ENCODE data around the gene TM4SF1.

Gene TM4SF1

GRCh38 chr3:149376718-149377407, 586 bp downstream of the TM4SF1 start:
- peak overlapping the region; percentile 91 for H3K27ac ChIP-seq
- DNase-seq (ENCODE audit: low read depth, low spot score): no peak

- DNase-seq (ENCODE audit: low read depth, low spot score): no peak
- H3K27ac ChIP-seq: peak overlapping the region; percentile 91
These were observed 1.8 kb downstream of the TM4SF1 start for GRCh38 chr3:149375501-149376196.

- DNase-seq (ENCODE audit: low read depth, low spot score): no peak
- H3K27ac ChIP-seq: peak overlapping the region; percentile 91
These were observed 2.5 kb downstream of the TM4SF1 start for GRCh38 chr3:149374793-149375500.

DNA sequence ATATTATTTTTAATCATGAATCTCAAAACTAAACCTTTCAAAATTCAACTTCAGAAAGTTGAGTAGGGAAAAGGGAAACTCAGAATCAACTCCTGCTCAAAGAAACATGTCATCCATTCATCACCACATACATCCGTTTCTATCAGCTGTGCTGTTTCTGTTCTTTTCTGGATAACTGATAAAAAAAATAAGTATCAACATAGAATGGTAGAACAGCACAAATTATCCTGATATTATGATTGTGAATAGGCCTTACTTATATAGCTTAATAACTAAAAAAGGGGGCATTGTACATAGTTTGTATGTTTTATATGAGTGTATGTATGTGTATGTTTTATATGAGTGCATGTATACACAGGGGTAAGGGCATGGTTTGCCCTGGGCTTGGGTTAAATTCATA, 3.1 kb downstream of the TM4SF1 start:
- DNase-seq (ENCODE audit: low read depth, low spot score): no peak
- peak overlapping the region; percentile 91 for H3K27ac ChIP-seq

- H3K27ac ChIP-seq: peak overlapping the region; percentile 91
- DNase-seq (ENCODE audit: low read depth, low spot score): no peak
These were observed 4.0 kb downstream of the TM4SF1 start for GRCh38 chr3:149373235-149374125.

DNA sequence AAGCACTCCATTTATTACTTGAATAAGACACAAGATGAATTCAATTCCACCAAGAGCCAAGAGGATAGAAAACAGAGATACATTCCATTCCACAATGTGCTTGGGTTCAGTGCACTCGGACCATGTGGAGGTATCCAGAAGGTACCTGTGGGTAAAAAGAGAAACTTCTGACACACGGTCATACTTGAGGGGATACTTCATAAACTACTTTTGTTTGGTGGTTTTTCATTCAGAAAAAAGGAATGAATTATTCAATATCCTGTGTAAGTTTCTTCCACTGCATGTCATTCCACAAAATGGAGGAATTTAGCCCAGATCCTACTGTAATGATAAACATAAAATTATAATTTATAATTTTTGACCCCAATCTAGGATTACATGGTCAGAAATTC, 5.7 kb downstream of the TM4SF1 start:
- DNase-seq (ENCODE audit: low read depth, low spot score): no peak
- H3K27ac ChIP-seq: peak overlapping the region; percentile 91

DNA sequence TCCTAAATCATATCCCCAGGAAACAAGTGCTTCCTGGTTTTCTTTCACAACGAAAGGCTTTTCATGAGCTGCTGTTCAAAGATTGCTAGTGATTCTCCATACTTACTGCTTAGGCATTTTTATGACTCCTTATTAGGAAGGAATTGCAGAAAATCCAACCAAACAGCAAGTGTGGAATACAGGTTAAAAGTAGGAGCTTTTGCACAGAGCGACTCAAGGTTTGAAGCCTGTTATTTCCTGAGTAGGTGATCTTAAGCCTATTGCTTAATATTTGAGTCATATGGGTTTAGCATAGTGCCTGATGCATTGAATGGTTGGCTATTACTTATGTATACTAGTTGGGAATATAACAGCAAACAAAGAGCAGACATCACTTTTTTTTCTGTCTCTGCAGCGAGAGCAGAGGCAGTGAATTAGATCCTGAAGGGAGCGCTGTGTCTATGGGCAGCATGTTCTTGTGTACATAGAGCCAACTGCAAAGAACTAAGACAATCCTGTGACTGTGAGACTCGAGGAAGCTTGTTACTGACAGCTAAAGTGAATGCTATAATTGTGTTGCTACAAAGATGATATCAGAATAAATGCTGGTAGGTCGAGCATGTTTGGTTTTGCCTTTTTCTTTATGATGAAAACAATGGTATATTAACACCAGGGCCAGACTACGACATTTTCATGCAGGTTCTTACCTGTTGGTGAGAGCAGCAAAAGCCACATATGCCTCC, 6.3 kb downstream of the TM4SF1 start:
- no peak for DNase-seq (ENCODE audit: low read depth, low spot score)
- peak overlapping the region; percentile 91 for H3K27ac ChIP-seq

DNA sequence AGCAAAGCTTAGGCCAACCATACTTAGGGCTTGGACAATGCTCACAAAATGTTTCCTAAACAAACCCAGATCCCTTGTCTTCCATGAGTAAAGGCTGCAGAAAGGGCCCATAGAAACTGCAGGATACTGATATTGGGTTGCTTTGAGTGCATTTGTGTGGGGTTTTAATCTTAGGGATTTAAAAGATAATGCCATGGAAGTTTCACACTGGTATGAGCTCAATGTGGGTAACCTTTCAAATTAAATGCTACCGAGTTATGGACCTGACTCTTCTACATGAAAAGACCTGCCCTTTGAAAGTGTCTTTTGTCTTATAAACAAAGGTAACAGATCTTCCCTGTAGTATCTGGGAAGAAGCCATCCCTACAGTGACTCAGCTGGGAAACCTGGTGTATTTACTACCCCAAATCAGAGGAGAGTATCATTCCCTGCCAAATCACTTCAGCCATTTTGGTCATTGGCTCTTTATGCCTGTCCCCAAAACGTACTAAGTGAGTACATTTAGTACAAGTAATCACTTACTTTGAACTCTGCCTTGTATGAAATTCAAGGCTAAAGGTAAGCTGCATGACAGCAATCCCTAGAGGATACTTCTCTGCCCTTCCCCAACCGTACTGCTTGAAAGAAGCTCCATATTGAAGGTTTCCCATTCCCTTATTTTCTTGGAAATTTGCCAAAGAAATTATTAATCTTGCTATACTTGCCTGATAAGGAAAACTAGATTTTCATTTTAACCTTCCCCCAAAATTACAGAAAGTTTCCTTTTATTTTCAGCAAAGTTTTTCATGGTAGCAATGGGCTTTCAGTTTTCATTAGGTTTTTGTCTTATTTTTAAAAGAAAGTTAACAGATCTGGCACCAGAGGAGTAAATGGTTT, 7.2 kb downstream of the TM4SF1 start:
- DNase-seq (ENCODE audit: low read depth, low spot score): no peak
- H3K27ac ChIP-seq: peak overlapping the region; percentile 91

DNA sequence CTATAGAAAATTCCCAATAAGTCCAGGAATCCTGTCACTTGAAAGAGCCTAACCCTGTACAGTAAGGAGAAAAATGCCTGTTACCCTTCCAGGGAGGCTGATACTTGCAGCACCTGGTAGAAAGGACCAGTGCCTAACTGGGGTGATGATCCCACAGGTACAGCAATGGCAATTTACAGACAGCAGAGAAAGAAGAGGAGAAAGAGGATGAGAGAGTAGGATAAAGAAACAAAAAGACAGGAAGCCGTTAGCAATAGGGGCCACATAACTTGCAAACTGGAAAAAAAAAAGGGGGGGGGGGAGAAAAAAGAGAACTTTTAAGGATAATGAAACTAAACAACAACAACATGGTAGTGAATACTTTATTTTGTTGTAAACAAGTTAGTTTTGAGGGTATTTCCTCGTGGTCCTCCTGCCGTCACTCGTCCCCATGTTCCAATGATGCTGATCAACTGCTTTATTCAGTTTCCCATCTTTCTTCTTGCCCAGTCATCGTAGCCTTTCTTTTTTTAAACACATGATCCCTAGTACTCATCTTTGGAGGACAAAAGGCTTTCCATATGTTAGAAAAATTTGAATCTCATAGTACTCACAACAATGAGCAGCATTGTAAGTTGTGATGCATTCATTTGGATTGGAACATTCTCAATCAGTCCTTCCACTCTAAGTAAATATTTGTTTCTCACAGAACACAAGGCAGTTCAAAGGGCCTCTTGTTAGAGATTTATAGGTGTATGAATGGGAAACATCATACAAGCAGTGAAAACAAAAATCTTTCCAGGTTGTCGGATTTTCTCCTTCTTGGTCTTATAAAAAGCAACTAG, 8.6 kb downstream of the TM4SF1 start:
- H3K27ac ChIP-seq: peak overlapping the region; percentile 91
- no peak for DNase-seq (ENCODE audit: low read depth, low spot score)

DNA sequence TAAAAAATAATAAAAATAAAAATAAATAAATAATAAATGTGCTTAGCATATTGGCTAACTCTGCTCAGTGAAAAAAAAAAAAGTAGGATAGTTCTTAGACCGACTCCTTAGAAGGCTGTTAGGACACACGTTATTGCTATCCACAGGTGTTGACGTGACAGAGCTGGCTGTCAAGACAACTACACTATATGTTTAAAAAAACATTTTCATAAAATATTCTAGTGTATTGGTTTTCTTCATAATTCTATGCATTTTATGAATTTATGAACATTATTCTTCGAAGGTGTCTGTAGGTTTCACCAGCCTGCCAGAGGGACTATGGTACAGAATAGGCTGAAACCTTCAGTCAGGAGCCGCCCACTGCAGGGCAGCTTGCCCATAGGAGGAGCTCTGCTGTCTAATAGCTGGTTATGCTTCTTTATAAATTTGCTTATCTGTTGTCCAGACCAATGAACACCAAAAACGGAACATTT, 9.2 kb downstream of the TM4SF1 start:
- H3K27ac ChIP-seq: peak overlapping the region; percentile 91
- no peak for DNase-seq (ENCODE audit: low read depth, low spot score)

DNA sequence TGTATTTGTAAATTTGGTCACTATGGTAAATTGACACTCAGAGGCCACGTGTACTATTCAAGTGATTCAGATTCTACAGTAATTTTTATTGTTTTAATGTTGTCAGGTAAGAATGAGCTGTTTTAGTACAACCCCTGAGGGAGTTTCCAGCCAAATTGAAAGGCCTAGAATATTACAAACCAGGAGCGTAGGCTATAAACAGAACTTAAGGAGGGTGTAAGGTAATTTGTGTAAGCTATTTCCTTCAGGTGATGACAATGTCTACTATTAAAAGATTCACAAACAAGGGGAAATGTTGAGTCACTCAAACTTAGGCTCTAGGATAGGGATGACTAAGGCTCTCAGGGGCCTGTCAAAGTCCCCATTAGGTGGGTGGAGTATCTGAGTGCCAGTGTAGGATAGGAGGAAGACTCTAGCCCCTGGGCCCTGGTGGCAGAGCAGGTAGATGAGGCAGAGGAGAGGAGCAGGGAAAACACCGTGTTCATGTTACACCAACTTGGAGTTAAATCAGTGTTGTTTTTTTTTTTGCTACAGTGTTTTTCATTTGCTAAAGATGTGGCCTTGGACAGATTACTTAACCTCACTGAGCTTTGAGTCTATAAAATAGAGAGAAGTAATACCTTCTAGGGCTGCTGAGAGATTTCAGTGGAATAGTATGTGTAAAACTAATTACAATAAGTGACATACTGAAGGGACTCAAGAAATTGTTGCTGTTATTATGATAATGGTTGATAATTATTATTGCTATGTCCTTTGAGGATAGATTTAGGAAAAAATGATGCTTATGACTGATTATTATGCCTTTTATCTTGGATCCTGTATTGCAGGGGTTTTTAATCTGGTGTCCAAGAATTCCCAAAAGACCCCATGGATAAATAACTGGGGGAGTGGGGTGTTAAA, 10.3 kb downstream of the TM4SF1 start:
- peak overlapping the region; percentile 91 for H3K27ac ChIP-seq
- peak; percentile 97 for DNase-seq (ENCODE audit: low read depth, low spot score)

- H3K27ac ChIP-seq: peak overlapping the region; percentile 91
These were observed 11.4 kb downstream of the TM4SF1 start for GRCh38 chr3:149366031-149366430.

DNA sequence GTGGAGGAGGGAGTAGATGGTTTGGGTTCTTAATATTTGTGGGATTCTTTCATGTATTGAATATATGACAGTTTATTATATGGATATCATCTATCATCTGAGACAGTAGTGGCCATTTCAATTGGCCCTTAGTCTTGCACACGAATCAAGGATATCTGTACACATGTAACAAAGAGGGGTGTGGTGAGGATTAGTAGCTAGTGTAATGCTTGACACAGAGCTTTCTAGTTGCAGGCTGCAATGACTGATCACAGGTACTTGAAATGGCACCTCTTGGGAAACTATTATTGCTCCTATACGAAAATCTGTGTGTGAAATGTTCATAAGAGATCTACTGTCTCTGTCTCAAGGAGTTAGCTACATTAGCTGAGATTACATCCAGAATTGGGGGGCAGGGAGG, 12.8 kb downstream of the TM4SF1 start:
- DNase-seq (ENCODE audit: low read depth, low spot score): no peak
- H3K27ac ChIP-seq: peak overlapping the region; percentile 91

More at GRCh38 chr3:149366031-149366430, 11.4 kb downstream of the TM4SF1 start:
- DNase-seq (ENCODE audit: low read depth, low spot score): no peak

DNA sequence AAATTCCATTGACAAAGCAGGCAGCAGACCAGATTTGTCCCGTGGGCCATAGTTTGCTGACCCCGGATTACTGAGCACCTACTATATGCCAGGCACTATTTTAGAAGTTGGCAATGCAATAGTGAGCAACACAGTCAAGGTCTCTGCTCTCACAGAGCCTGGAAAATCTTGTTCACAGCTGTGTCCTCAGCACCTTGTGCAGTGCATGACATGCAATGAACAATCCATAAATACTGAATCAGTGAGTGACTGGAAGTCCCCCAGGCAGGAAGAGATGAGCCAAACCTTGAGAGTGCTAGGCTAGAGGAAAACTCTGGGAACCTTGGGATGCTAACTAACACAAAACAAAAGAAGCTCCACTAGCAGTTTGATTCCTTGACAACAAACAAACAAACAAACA, 14.4 kb downstream of the TM4SF1 start:
- DNase-seq (ENCODE audit: low read depth, low spot score): no peak
- H3K27ac ChIP-seq: peak overlapping the region; percentile 39

- no peak overlapping the region for H3K27ac ChIP-seq
- no peak for DNase-seq (ENCODE audit: low read depth, low spot score)
These were observed 15.1 kb downstream of the TM4SF1 start for GRCh38 chr3:149362366-149362765.

DNA sequence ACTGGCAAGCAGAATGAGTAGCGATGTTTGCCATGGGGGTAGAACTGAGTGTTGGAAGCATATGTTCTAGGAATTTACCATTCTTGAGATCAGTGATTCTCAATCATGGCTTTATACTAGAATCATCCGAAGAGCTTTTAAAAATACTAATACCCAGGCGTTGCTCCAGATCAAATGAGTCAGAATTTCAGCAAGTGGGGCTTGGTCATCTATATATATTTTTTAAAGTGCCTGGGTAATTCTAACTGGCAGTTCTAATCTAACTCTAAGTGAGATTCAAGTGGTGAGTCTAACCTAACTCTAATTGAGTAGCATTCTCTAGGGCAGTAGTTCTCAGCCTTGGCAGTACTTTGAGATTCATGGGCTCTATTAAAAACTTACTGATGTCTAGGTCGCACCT, 20.8 kb downstream of the TM4SF1 start:
- no peak overlapping the region for H3K27ac ChIP-seq
- DNase-seq (ENCODE audit: low read depth, low spot score): no peak
